Thyroid gland (tissue), 4 donors: ENCODE data around the gene NELFA.

ENCODE experiments used
- POLR2A ChIP-seq, 2 donors: fragments of 450-650 bp; IDR thresholded peaks; one replicate each; pipeline ENCODE4 v1.6.1; 2017; ENCODE audit warnings: antibody characterized with exemption in 2 of 2, mild to moderate bottlenecking in 2 of 2, moderate library complexity in 1 of 2
- TF ChIP-seq, protein P1 (sequence below), 6 experiments: fragments of 200-600 bp in 3 of 6; fragments of 450-650 bp in 3 of 6; sonication (generic) in 3 of 6; IDR thresholded peaks; one replicate each; pipeline ENCODE4 v1.5.1; 2016 to 2019; ENCODE audit warnings: antibody characterized with exemption in 6 of 6, mild to moderate bottlenecking in 2 of 6, inconsistent platforms in 1 of 6, moderate library complexity in 1 of 6

DNA sequence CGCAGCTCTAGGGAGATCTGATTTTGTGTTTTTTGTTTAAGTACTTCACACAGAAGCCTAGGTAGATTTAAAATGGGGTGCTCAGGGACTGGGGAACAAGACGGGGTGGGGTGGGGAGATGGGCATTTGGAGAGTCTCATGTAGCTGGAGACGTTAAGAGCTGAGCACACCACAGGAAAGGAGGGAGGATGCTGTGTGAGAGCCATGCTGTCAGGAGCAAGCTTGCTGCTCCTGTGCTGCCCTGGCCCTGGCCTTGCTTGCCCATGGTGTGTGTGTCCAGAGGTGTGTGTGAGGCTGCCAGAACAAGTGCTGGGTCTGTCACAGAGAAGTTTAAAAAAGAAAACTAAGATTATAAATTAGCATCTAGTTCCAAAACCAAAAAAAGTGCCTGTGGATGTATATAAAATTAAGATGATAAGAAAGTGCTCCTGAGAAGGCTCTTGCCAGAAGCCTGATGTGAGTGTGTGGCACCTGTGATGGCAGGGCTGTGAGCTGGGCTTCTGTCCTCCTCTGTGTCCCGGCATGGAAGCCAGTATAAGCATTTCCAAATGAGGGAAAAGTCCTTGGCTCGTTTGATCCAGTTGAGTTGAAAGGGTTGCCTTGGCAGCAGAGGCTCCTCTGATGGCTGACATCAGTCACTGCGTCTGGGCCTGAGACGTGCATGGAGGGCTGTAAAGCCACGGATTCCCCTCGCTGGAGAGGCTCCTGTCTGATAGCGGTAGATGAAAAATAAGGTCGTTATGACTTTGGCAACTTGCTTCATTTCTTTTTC is 63.5 kb downstream of the NELFA start:
- TF ChIP-seq, protein P1, sequence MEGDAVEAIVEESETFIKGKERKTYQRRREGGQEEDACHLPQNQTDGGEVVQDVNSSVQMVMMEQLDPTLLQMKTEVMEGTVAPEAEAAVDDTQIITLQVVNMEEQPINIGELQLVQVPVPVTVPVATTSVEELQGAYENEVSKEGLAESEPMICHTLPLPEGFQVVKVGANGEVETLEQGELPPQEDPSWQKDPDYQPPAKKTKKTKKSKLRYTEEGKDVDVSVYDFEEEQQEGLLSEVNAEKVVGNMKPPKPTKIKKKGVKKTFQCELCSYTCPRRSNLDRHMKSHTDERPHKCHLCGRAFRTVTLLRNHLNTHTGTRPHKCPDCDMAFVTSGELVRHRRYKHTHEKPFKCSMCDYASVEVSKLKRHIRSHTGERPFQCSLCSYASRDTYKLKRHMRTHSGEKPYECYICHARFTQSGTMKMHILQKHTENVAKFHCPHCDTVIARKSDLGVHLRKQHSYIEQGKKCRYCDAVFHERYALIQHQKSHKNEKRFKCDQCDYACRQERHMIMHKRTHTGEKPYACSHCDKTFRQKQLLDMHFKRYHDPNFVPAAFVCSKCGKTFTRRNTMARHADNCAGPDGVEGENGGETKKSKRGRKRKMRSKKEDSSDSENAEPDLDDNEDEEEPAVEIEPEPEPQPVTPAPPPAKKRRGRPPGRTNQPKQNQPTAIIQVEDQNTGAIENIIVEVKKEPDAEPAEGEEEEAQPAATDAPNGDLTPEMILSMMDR (IDR thresholded peaks at IDR 0.05): no peak
- TF ChIP-seq POLR2A (IDR thresholded peaks at IDR 0.05): no peak
